HG03354 (cell line): Measurements from ENCODE around the gene NPDC1.
"Not testable (repeated sequence)": the region's sequence is repeated elsewhere in the genome, so short reads cannot be mapped to it uniquely, and the experiment has no call there.

ENCODE experiments used
- ATAC-seq: cut with Tn5 transposase; IDR thresholded peaks from one replicate; pipeline ENCODE4 v1.9.1; 2021; ENCODE audit warnings: mild to moderate bottlenecking; ENCODE audit not compliant: unreplicated experiment, poor library complexity, severe bottlenecking

Gene NPDC1

GRCh38 chr9:137016436-137016835, 29.5 kb downstream of the NPDC1 start:
- ATAC-seq: no peak

- no peak for ATAC-seq
Measured at GRCh38 chr9:137015976-137016375, 30.0 kb downstream of the NPDC1 start.

- no peak for ATAC-seq
Measured at GRCh38 chr9:137015540-137015930, 30.4 kb downstream of the NPDC1 start.

- ATAC-seq: no peak
Measured at GRCh38 chr9:137014776-137015539, 31.0 kb downstream of the NPDC1 start.

- ATAC-seq: no peak
Measured at GRCh38 chr9:137014166-137014565, 31.8 kb downstream of the NPDC1 start.

GRCh38 chr9:137013571-137013940, 32.4 kb downstream of the NPDC1 start:
- no peak for ATAC-seq

- no peak for ATAC-seq
Measured at GRCh38 chr9:137012694-137013570, 33.0 kb downstream of the NPDC1 start.

- ATAC-seq: no peak
Measured at GRCh38 chr9:137011907-137012675, 33.9 kb downstream of the NPDC1 start.

GRCh38 chr9:137011156-137011555, 34.8 kb downstream of the NPDC1 start:
- no peak for ATAC-seq

GRCh38 chr9:137009938-137010732, 35.8 kb downstream of the NPDC1 start:
- no peak for ATAC-seq

GRCh38 chr9:137009217-137009616, 36.8 kb downstream of the NPDC1 start:
- ATAC-seq: no peak

GRCh38 chr9:137008312-137008711, 37.7 kb downstream of the NPDC1 start:
- ATAC-seq: no peak

- no peak for ATAC-seq
Measured at GRCh38 chr9:137007816-137008270, 38.1 kb downstream of the NPDC1 start.

GRCh38 chr9:137007108-137007815, 38.7 kb downstream of the NPDC1 start:
- ATAC-seq: no peak

GRCh38 chr9:137006116-137007003, 39.6 kb downstream of the NPDC1 start:
- no peak for ATAC-seq

- ATAC-seq: not testable (repeated sequence)
Measured at GRCh38 chr9:137004285-137004684, 41.7 kb downstream of the NPDC1 start.

GRCh38 chr9:137002646-137003041, 43.3 kb downstream of the NPDC1 start:
- ATAC-seq: no peak
